HEK293 (cell line): ENCODE measurements around the gene CTIF.

Experiments used
- ZNF549 ChIP-seq: fragments of 450-650 bp; IDR thresholded peaks from 2 replicates; pipeline ENCODE4 v1.5.1; 2018; ENCODE audit warnings: missing biosample characterization, missing genetic modification characterization, mild to moderate bottlenecking, inconsistent platforms, moderate library complexity
- ZNF791 ChIP-seq: fragments of 450-650 bp; formaldehyde crosslinking; IDR thresholded peaks from 2 replicates; pipeline ENCODE4 v1.5.1; 2016; ENCODE audit warnings: missing biosample characterization, missing genetic modification characterization
- ZNF837 ChIP-seq: fragments of 450-650 bp; formaldehyde crosslinking; IDR thresholded peaks from 2 replicates; pipeline ENCODE4 v1.5.1; 2016; ENCODE audit warnings: missing biosample characterization, missing genetic modification characterization
- ZSCAN30 ChIP-seq: fragments of 450-650 bp; IDR thresholded peaks from 2 replicates; pipeline ENCODE4 v1.5.1; 2018; ENCODE audit warnings: missing biosample characterization, mild to moderate bottlenecking, missing genetic modification characterization, moderate library complexity
- TF ChIP-seq, protein P1 (sequence below): fragments of 450-650 bp; formaldehyde crosslinking; IDR thresholded peaks from 2 replicates; pipeline ENCODE4 v1.5.1; 2016; ENCODE audit warnings: missing biosample characterization, missing genetic modification characterization
- TF ChIP-seq, protein P2 (sequence below): fragments of 450-650 bp; formaldehyde crosslinking; IDR thresholded peaks from 2 replicates; pipeline ENCODE4 v1.5.1; 2016; ENCODE audit warnings: missing biosample characterization, missing genetic modification characterization

DNA sequence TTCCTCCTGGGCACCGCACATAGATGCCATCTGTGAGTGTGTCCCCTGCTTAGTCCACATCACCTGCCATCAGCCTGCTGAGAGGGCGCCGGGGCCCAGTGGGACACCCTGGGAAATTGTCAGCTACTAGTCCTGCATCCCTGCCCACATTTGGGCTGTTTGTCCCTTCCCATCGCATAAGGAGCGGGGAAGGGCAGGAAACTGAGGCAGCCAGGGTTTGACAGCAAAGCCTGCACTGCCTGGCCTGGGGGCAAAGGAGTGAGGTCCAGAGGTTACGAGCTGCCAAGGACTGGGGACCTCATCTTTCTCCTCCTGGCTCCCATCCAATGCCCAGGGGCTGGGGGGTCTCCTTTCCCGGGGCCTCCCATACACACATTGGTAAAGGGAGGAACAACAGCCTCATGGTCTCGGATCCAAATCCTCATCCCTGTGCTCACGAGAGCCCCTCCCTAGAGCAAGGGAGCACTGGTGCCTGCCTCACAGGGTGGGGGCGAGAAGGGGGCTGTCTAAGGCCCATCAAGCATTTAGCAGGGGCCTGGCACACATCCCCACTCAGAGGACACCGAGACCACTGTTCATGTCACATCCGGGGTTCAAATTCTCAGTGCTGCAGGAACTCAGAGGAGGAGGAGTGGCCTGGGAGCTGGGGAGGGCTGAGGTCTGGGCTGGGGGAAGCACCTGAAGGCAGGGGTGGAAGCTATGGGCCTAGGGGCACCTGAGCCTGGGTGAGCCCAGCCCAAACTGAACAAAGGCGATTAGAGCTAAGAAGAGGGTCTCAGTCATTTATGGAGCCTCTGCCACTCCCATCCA lies 298.2 kb downstream of the CTIF start:
- TF ChIP-seq, protein P1, sequence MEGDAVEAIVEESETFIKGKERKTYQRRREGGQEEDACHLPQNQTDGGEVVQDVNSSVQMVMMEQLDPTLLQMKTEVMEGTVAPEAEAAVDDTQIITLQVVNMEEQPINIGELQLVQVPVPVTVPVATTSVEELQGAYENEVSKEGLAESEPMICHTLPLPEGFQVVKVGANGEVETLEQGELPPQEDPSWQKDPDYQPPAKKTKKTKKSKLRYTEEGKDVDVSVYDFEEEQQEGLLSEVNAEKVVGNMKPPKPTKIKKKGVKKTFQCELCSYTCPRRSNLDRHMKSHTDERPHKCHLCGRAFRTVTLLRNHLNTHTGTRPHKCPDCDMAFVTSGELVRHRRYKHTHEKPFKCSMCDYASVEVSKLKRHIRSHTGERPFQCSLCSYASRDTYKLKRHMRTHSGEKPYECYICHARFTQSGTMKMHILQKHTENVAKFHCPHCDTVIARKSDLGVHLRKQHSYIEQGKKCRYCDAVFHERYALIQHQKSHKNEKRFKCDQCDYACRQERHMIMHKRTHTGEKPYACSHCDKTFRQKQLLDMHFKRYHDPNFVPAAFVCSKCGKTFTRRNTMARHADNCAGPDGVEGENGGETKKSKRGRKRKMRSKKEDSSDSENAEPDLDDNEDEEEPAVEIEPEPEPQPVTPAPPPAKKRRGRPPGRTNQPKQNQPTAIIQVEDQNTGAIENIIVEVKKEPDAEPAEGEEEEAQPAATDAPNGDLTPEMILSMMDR (tag by site-specific recombination), result no peak
- TF ChIP-seq ZNF549 (tag by site-specific recombination) (no peak), ZNF837 (tag by site-specific recombination) (no peak), ZSCAN30 (no peak), ZNF791 (no peak)
- TF ChIP-seq, protein P2, sequence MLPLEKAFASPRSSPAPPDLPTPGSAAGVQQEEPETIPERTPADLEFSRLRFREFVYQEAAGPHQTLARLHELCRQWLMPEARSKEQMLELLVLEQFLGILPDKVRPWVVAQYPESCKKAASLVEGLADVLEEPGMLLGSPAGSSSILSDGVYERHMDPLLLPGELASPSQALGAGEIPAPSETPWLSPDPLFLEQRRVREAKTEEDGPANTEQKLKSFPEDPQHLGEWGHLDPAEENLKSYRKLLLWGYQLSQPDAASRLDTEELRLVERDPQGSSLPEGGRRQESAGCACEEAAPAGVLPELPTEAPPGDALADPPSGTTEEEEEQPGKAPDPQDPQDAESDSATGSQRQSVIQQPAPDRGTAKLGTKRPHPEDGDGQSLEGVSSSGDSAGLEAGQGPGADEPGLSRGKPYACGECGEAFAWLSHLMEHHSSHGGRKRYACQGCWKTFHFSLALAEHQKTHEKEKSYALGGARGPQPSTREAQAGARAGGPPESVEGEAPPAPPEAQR, result no peak
